LoVo (cell line): ENCODE results near the gene HMGA1.
"Not testable (repeated sequence)": the region's sequence is repeated elsewhere in the genome, so short reads cannot be mapped to it uniquely, and the experiment has no call there.

ENCODE experiments used
- DNase-seq: peaks from one replicate; pipeline ENCODE4 v3.0.0-alpha.2; 2016; ENCODE audit warnings: low spot score

Gene HMGA1

GRCh38 chr6:34260576-34261267 lies 24.0 kb downstream of the HMGA1 start:
- DNase-seq, result no peak

GRCh38 chr6:34263484-34263883 lies 26.8 kb downstream of the HMGA1 start:
- DNase-seq, result not testable (repeated sequence)

- no peak for DNase-seq
Observed at GRCh38 chr6:34267746-34268145, 31.1 kb downstream of the HMGA1 start.

- DNase-seq, result not testable (repeated sequence)
Observed at GRCh38 chr6:34269132-34269531, 32.5 kb downstream of the HMGA1 start.

GRCh38 chr6:34269658-34270341 lies 33.1 kb downstream of the HMGA1 start:
- DNase-seq, result not testable (repeated sequence)

GRCh38 chr6:34272013-34272926 lies 35.6 kb downstream of the HMGA1 start:
- no peak for DNase-seq

GRCh38 chr6:34273242-34273805 lies 36.7 kb downstream of the HMGA1 start:
- no peak for DNase-seq

- no peak for DNase-seq
Observed at GRCh38 chr6:34274129-34274528, 37.5 kb downstream of the HMGA1 start.

- DNase-seq, result no peak
Observed at GRCh38 chr6:34275128-34275804, 38.6 kb downstream of the HMGA1 start.

GRCh38 chr6:34276191-34276590 lies 39.5 kb downstream of the HMGA1 start:
- no peak for DNase-seq

- no peak for DNase-seq
Observed at GRCh38 chr6:34276881-34277762, 40.4 kb downstream of the HMGA1 start.

- no peak for DNase-seq
Observed at GRCh38 chr6:34277763-34278112, 41.1 kb downstream of the HMGA1 start.

GRCh38 chr6:34278833-34279232 lies 42.2 kb downstream of the HMGA1 start:
- DNase-seq, result no peak

GRCh38 chr6:34280216-34280615 lies 43.5 kb downstream of the HMGA1 start:
- no peak for DNase-seq

GRCh38 chr6:34281702-34282334 lies 45.1 kb downstream of the HMGA1 start:
- no peak for DNase-seq

GRCh38 chr6:34284563-34285447 lies 48.1 kb downstream of the HMGA1 start:
- no peak for DNase-seq

GRCh38 chr6:34285448-34286164 lies 48.9 kb downstream of the HMGA1 start:
- DNase-seq, result no peak

GRCh38 chr6:34288581-34288980 lies 51.9 kb downstream of the HMGA1 start:
- DNase-seq, result no peak

- DNase-seq, result no peak
Observed at GRCh38 chr6:34289137-34289536, 52.5 kb downstream of the HMGA1 start.
